ENCODE results near the gene C2orf15.
"Not testable (repeated sequence)": the region's sequence is repeated elsewhere in the genome, so short reads cannot be mapped to it uniquely, and the experiment has no call there.

Gene C2orf15, protein sequence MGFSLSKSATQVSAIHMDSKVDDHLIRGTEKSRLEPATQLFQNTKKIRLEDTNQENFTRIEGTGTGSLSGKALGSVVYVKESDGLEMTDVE

DNA sequence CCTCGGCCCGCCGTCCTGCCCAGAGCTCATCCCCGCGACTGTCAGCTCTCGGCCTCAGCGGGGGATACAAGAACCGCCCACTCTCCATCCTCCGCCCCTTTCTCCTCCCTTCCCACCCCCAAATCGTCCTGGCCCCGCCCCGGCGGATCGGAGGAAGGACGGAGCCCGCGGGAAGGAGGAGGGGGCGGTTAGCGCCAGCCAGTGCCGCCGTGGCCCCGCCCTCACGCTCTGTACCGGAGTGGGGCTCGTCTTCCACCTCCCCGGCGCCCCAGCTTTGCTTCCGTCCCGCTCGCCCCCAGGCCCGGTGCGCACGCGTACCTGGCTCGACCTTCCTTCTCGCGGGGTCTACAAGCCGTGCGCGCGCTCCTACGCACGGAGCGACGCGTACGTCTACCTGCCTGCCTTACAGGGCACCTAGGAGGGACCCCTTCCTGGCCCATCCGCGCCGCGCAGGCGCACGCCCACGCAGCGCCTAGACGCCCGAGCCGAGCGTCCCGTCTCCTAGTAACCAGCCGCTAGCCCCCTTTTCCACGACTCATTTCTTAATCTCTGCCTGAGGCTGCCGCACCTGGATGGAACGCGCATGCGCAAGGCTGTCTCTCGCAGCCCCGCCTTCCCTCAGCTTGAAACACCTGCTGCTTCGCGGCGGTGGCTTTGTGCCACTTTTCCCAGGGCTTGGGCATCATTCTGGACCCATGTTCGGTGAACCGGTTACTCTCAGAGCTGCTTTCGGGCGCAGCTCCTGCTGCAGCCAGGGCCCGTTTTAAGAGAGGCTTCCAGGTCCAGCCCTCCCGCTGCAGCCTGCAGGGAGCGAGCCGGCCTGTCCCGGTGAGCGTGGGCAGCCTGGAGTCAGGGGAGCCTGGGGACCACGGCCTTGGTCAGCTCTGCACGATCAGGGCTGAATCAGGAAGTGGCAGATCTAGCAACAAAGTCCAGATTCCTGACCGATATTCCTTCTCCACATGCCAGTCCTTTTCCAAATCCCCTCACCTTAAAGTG is at the start of gene C2orf15:
TSS of gene C2orf15 (plus strand) at position 598 of the 999 bp plus-strand sequence. CDS start 8,852 bp downstream, outside the sequence.
- Histone ChIP-seq H3K27ac (ENCODE audit: low read length) (peak within 1 kb of the TSS; percentile 49), H3K9me3 (ENCODE audit: control insufficient read depth in 2 of 2, low read length in 2 of 2) (no peaks in the 10 kb centered on the region), H3K9ac (ENCODE audit: low read length in 2 of 2) (peak within 1 kb of the TSS; percentile 60 to 67), H3K36me3 (ENCODE audit: control insufficient read depth in 2 of 2, insufficient read depth in 2 of 2, low read length in 2 of 2) (no peaks in the 10 kb centered on the region), H3K27me3 (ENCODE audit: control insufficient read depth in 1 of 2, insufficient read depth in 2 of 2, low read length in 2 of 2) (no peaks in the 10 kb centered on the region), H3K4me3 (ENCODE audit: low read length in 2 of 2) (peak within 1 kb of the TSS; percentile 83 to 95), H3K4me1 (ENCODE audit: control insufficient read depth, insufficient read depth, low read length) (peaks cover 6% of the 10 kb centered on the region)

DNA sequence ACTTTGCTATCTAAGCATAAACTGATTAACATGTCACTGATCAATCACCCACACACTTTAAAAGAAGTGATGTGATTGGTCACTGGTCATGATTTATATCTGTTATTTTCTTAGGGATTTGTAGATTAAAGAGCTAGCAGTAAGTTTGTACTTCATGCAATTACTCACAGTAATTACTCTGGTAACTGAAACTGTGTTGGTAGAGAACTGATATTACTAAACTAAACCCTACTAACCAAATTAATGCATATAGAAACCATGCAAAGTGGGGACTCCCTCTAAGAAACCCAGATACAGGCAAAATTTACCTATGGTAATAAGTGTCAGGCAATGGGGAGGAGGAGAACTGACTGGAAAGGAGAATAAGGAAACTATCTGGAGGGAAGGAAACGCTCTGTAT is 44.8 kb upstream of the C2orf15 start:
- H3K4me3 ChIP-seq (ENCODE audit: low read length in 2 of 2), result no peak overlapping the region
- H3K27me3 ChIP-seq (ENCODE audit: control insufficient read depth in 1 of 2, insufficient read depth in 2 of 2, low read length in 2 of 2), result no peaks in the 10 kb centered on the region
- no peaks in the 10 kb centered on the region for H3K36me3 ChIP-seq (ENCODE audit: control insufficient read depth in 2 of 2, insufficient read depth in 2 of 2, low read length in 2 of 2)
- no peak overlapping the region for H3K27ac ChIP-seq (ENCODE audit: low read length)
- no peaks in the 10 kb centered on the region for H3K4me1 ChIP-seq (ENCODE audit: control insufficient read depth, insufficient read depth, low read length)
- no peak overlapping the region for H3K9ac ChIP-seq (ENCODE audit: low read length in 2 of 2)
- H3K9me3 ChIP-seq (ENCODE audit: control insufficient read depth in 2 of 2, low read length in 2 of 2), result peaks cover 0 to 3% of the 10 kb centered on the region in 2 donors

DNA sequence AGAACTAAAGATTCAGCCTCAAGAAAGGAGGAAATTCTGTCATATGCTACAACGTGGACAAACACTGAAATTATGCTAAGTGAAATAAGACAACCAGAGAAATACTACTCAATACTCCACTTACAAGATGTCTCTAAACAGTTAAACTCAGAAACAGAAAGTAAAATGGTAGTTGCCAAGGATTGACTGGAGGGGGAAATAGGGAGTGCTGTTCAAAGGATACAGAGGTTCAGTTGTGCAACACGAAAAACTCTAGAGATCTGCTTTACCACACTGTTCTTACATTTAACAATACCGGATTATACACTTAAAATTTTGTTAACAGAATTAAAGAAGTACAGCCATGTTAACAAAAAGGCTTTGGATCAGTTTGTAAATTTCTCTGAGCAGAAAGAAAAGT is 39.8 kb upstream of the C2orf15 start:
- H3K27ac ChIP-seq (ENCODE audit: low read length), result no peak overlapping the region
- no peak overlapping the region for H3K4me3 ChIP-seq (ENCODE audit: low read length in 2 of 2)
- no peaks in the 10 kb centered on the region for H3K27me3 ChIP-seq (ENCODE audit: control insufficient read depth in 1 of 2, insufficient read depth in 2 of 2, low read length in 2 of 2)
- H3K9ac ChIP-seq (ENCODE audit: low read length in 2 of 2), result no peak overlapping the region
- H3K36me3 ChIP-seq (ENCODE audit: control insufficient read depth in 2 of 2, insufficient read depth in 2 of 2, low read length in 2 of 2), result no peaks in the 10 kb centered on the region
- no peaks in the 10 kb centered on the region for H3K9me3 ChIP-seq (ENCODE audit: control insufficient read depth in 2 of 2, low read length in 2 of 2)
- no peaks in the 10 kb centered on the region for H3K4me1 ChIP-seq (ENCODE audit: control insufficient read depth, insufficient read depth, low read length)

DNA sequence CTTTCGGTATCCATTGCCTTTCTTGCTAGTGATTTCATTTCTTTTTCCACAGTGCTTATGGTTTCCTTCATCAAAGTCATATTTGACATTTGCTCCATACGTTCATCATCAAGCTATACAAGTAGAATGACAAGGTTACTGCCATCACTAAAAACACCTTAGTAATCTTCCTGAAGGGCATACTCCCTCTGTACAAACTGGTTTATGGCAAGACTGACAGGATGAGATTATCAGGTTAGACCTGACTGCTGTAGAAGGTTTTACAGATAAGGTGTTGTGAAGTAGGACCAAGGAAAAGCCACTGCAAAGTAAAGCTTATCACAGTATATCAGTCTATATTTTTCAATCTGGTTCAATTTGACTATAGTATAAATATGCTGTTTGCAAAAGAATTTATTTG is 37.5 kb upstream of the C2orf15 start:
- no peaks in the 10 kb centered on the region for H3K36me3 ChIP-seq (ENCODE audit: control insufficient read depth in 2 of 2, insufficient read depth in 2 of 2, low read length in 2 of 2)
- no peaks in the 10 kb centered on the region for H3K4me1 ChIP-seq (ENCODE audit: control insufficient read depth, insufficient read depth, low read length)
- no peak overlapping the region for H3K9ac ChIP-seq (ENCODE audit: low read length in 2 of 2)
- H3K9me3 ChIP-seq (ENCODE audit: control insufficient read depth in 2 of 2, low read length in 2 of 2), result no peaks in the 10 kb centered on the region
- H3K4me3 ChIP-seq (ENCODE audit: low read length in 2 of 2), result no peak overlapping the region
- H3K27ac ChIP-seq (ENCODE audit: low read length), result no peak overlapping the region
- no peaks in the 10 kb centered on the region for H3K27me3 ChIP-seq (ENCODE audit: control insufficient read depth in 1 of 2, insufficient read depth in 2 of 2, low read length in 2 of 2)

DNA sequence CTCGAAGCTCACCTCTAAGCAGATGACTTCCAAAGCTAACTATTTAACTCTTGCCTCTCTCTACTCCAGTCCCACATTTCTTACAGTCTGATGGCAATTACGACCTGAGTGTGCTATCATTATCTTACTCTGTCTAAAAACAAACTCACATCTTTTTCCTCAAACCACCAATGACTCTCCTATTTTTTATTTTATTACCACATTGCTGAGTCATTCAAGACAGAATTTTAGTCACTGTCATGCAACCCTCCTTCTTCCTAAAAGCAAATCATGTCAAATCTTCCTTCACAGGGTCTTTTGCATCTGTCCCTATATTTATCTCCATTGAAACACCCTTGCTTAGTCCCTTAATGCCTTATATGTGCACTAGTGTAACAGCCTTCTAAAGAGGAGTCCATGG is 34.6 kb upstream of the C2orf15 start:
- Histone ChIP-seq H3K36me3 (ENCODE audit: control insufficient read depth in 2 of 2, insufficient read depth in 2 of 2, low read length in 2 of 2) (no peaks in the 10 kb centered on the region), H3K9me3 (ENCODE audit: control insufficient read depth in 2 of 2, low read length in 2 of 2) (no peaks in the 10 kb centered on the region), H3K4me3 (ENCODE audit: low read length in 2 of 2) (no peak overlapping the region), H3K27ac (ENCODE audit: low read length) (no peak overlapping the region), H3K4me1 (ENCODE audit: control insufficient read depth, insufficient read depth, low read length) (no peaks in the 10 kb centered on the region), H3K9ac (ENCODE audit: low read length in 2 of 2) (no peak overlapping the region), H3K27me3 (ENCODE audit: control insufficient read depth in 1 of 2, insufficient read depth in 2 of 2, low read length in 2 of 2) (no peaks in the 10 kb centered on the region)

DNA sequence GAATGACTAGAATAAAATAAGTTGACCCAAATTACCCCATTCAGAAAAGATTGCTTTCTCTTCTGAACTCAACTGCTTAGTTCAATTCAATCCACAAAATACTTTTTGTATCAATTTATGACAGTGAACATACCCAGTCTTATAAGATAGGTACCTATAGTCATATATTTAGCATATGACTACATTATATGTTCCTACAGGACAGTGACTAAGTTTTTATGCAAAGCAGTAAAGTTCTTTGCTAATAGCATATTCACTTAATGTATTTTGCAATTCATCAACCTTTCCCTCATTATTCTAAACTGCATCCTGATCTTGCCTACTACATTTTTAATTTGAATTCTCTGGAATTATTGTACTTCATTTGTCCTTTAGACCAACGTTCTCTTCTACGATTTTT is 30.3 kb upstream of the C2orf15 start:
- Histone ChIP-seq H3K27me3 (ENCODE audit: control insufficient read depth in 1 of 2, insufficient read depth in 2 of 2, low read length in 2 of 2) (no peaks in the 10 kb centered on the region), H3K9me3 (ENCODE audit: control insufficient read depth in 2 of 2, low read length in 2 of 2) (no peaks in the 10 kb centered on the region), H3K4me1 (ENCODE audit: control insufficient read depth, insufficient read depth, low read length) (no peaks in the 10 kb centered on the region), H3K9ac (ENCODE audit: low read length in 2 of 2) (no peak overlapping the region), H3K4me3 (ENCODE audit: low read length in 2 of 2) (no peak overlapping the region), H3K27ac (ENCODE audit: low read length) (no peak overlapping the region), H3K36me3 (ENCODE audit: control insufficient read depth in 2 of 2, insufficient read depth in 2 of 2, low read length in 2 of 2) (no peaks in the 10 kb centered on the region)

DNA sequence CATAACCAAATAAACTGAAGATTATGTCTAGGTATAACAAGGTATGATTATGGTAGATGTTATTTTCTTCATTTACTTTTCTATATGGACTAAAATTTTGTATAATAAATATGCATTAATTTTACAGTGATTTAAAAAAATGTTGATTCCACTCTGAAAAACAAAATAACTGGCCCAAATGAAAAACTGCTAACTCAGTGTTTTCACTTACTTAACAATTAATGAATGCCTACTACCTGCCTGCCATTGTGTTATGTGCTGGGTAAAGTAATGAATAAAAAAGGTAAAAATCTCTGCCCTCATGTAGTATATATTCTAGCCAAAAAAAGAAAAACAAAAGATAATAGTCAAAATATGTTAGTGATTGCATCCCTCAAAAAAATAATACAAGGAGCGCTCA is 29.6 kb upstream of the C2orf15 start:
- H3K4me3 ChIP-seq (ENCODE audit: low read length in 2 of 2), result no peak overlapping the region

DNA sequence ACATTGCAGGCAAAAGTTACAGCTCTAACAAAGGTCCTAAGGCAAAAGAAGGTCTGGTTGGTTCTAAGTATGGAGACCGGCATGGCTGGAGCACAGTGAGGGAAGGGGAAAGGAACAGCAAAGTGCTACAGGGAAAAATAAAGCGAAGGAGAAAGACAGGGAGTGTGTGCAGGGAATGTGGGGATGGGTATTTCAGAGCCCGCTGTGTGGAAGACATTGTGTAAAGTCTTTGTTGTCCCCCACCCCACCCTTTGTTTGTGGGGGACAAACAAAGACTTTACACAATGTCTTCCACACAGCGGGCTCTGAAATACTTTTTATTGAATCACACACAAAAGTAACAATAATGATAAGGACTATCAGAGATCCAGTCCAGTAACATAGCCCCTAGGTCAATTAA is 28.9 kb upstream of the C2orf15 start:
- no peaks in the 10 kb centered on the region for H3K36me3 ChIP-seq (ENCODE audit: control insufficient read depth in 2 of 2, insufficient read depth in 2 of 2, low read length in 2 of 2)
- H3K27ac ChIP-seq (ENCODE audit: low read length), result no peak overlapping the region
- H3K27me3 ChIP-seq (ENCODE audit: control insufficient read depth in 1 of 2, insufficient read depth in 2 of 2, low read length in 2 of 2), result no peaks in the 10 kb centered on the region
- no peak overlapping the region for H3K4me3 ChIP-seq (ENCODE audit: low read length in 2 of 2)
- no peak overlapping the region for H3K9ac ChIP-seq (ENCODE audit: low read length in 2 of 2)
- H3K4me1 ChIP-seq (ENCODE audit: control insufficient read depth, insufficient read depth, low read length), result no peaks in the 10 kb centered on the region
- H3K9me3 ChIP-seq (ENCODE audit: control insufficient read depth in 2 of 2, low read length in 2 of 2), result no peaks in the 10 kb centered on the region

More for the DNA sequence above, 29.6 kb upstream of the C2orf15 start:
- Histone ChIP-seq H3K36me3 (ENCODE audit: control insufficient read depth in 2 of 2, insufficient read depth in 2 of 2, low read length in 2 of 2) (no peaks in the 10 kb centered on the region), H3K4me1 (ENCODE audit: control insufficient read depth, insufficient read depth, low read length) (no peaks in the 10 kb centered on the region), H3K9me3 (ENCODE audit: control insufficient read depth in 2 of 2, low read length in 2 of 2) (no peaks in the 10 kb centered on the region), H3K9ac (ENCODE audit: low read length in 2 of 2) (no peak overlapping the region), H3K27me3 (ENCODE audit: control insufficient read depth in 1 of 2, insufficient read depth in 2 of 2, low read length in 2 of 2) (no peaks in the 10 kb centered on the region), H3K27ac (ENCODE audit: low read length) (no peak overlapping the region)

DNA sequence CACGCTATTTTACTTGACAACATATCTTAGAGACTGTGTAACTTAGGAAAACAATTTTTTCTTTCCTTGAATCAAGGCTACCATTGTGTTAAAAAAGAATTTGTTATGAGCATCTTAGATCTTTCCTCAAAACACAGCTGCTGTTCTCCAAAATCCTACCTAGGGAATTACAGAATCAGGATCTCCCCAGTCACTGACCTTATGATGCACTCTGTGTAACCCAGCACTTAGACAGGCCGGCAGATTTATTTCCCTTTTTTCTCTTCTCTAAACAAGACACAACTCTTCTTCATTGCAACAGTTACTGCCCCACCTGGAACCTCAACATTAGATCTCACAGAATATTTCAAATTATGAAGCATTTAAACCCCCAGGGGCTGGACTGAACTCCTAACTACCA is 13.5 kb upstream of the C2orf15 start:
- Histone ChIP-seq H3K4me3 (ENCODE audit: low read length in 2 of 2) (no peak overlapping the region), H3K27ac (ENCODE audit: low read length) (no peak overlapping the region), H3K9me3 (ENCODE audit: control insufficient read depth in 2 of 2, low read length in 2 of 2) (peaks cover 2 to 8% of the 10 kb centered on the region in 2 donors), H3K27me3 (ENCODE audit: control insufficient read depth in 1 of 2, insufficient read depth in 2 of 2, low read length in 2 of 2) (no peaks in the 10 kb centered on the region), H3K36me3 (ENCODE audit: control insufficient read depth in 2 of 2, insufficient read depth in 2 of 2, low read length in 2 of 2) (peaks cover 0 to 7% of the 10 kb centered on the region in 2 donors), H3K9ac (ENCODE audit: low read length in 2 of 2) (no peak overlapping the region), H3K4me1 (ENCODE audit: control insufficient read depth, insufficient read depth, low read length) (no peaks in the 10 kb centered on the region)

DNA sequence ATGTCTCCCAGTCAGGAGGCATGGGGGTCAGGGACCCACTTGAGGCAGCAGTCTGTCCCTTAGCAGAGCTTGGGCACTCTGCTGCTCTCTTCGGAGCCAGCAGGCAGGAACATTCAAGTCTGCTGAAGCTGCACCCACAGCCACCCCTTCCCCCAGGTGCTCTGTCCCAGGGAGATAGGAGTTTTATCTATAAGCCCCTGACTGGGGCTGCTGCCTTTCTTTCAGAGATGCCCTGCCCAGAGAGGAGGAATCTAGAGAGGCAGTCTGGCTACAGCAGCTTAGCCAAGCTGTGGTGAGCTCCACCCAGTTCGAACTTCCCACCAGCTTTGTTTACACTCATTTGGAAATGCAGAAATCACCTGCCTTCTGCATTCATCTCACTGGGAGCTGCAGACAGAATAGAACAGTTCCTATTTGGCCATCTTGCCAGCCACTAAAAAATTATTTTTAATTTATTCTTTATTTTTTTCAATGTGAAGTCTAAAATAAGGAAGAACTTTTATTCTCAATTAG is 6.4 kb upstream of the C2orf15 start:
- H3K27me3 ChIP-seq (ENCODE audit: control insufficient read depth in 1 of 2, insufficient read depth in 2 of 2, low read length in 2 of 2); H3K4me3 ChIP-seq (ENCODE audit: low read length in 2 of 2); H3K9ac ChIP-seq (ENCODE audit: low read length in 2 of 2); H3K4me1 ChIP-seq (ENCODE audit: control insufficient read depth, insufficient read depth, low read length); H3K9me3 ChIP-seq (ENCODE audit: control insufficient read depth in 2 of 2, low read length in 2 of 2); H3K27ac ChIP-seq (ENCODE audit: low read length); H3K36me3 ChIP-seq (ENCODE audit: control insufficient read depth in 2 of 2, insufficient read depth in 2 of 2, low read length in 2 of 2): not testable (repeated sequence)

DNA sequence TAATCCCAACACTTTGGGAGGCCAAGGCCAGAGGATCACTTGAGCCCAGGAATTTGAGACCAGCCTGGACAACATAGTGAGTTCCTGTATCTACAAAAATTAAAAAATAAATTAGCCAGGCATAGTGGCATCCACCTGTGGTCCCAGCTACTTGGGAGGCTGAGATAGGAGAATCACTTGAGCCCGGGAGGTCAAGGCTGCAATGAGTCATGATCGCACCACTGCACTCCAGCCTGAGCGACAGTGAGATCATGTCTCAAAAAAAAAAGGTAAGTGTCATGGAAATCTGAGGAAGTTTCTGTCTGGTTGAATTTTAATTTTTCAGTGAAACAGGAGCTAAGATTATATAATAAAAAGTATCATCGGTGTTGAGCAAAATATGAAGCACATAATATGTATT is 2.5 kb upstream of the C2orf15 start:
- H3K27ac ChIP-seq (ENCODE audit: low read length), result no peak overlapping the region
- no peaks in the 10 kb centered on the region for H3K36me3 ChIP-seq (ENCODE audit: control insufficient read depth in 2 of 2, insufficient read depth in 2 of 2, low read length in 2 of 2)
- H3K9me3 ChIP-seq (ENCODE audit: control insufficient read depth in 2 of 2, low read length in 2 of 2), result no peaks in the 10 kb centered on the region
- H3K9ac ChIP-seq (ENCODE audit: low read length in 2 of 2), result no peak overlapping the region
- no peaks in the 10 kb centered on the region for H3K27me3 ChIP-seq (ENCODE audit: control insufficient read depth in 1 of 2, insufficient read depth in 2 of 2, low read length in 2 of 2)
- H3K4me3 ChIP-seq (ENCODE audit: low read length in 2 of 2), result no peak overlapping the region
- peaks cover 6% of the 10 kb centered on the region for H3K4me1 ChIP-seq (ENCODE audit: control insufficient read depth, insufficient read depth, low read length)
